Activated naive CD4-positive, alpha-beta T cell treated with anti-CD3 and anti-CD28 coated beads, Interleukin-2, amount 50 U/mL, for 72 hours (primary cell): Measurements from ENCODE around the gene SMAD3. TPM values are rescaled to one million over a fixed set of nuclear protein-coding genes. Genes with fewer than 3 reads are reported as not detected.
"Not testable (repeated sequence)": the region's sequence is repeated elsewhere in the genome, so short reads cannot be mapped to it uniquely, and the experiment has no call there.

Source experiments
- ATAC-seq, 2 donors: fragments of 150-1000 bp; cut with Tn5 transposase; 2 replicates each; pipeline ENCODE4 v1.10.0; 2021; ENCODE audit warnings: mild to moderate bottlenecking in 2 of 2, moderate library complexity in 2 of 2
- DNase-seq, 2 donors: peaks; one replicate each; pipeline ENCODE4 v3.0.0; 2021 to 2022; ENCODE audit warnings: low spot score in 2 of 2
- H3K27ac Mint-ChIP-seq, 2 donors: one replicate each; pipeline ENCODE4 v1.8.0; 2022; ENCODE audit warnings: mild to moderate bottlenecking in 2 of 2, mixed read lengths in 2 of 2
- H3K36me3 Mint-ChIP-seq, 2 donors: one replicate each; pipeline ENCODE4 v1.8.0; 2022; ENCODE audit warnings: mixed read lengths in 2 of 2
- H3K9me3 Mint-ChIP-seq, 2 donors: one replicate each; pipeline ENCODE4 v1.8.0; 2022; ENCODE audit warnings: mixed read lengths in 2 of 2
- total RNA-seq, 2 donors: library from RNA; stranded (reverse); gene quantifications; one replicate each; pipeline ENCODE4 v1.2.3, GENCODE V29; 2022

The SMAD3 gene
- total RNA-seq, 2 donors from 2014 or later, result 15.4 to 75.9 TPM

DNA sequence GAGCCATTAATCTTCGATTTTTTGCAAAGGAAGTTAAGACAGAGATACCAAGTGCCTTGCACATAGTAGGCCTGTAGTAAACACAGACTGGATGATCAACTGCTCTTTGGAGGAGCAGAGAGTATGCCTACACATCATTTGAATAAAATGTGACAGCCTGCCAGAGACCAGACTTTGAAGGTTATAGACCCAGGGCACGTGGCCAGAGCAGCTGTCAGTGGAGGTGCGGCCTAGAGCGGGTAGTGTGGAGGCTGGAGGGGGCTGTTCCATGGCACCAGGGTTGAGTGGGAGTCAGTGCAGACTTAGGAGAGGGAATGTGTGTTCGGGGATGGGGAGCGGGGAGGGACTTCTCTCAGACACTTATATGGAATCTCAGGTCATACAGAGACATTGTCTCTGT lies 80.8 kb downstream of the SMAD3 start:
- H3K36me3 Mint-ChIP-seq, result peaks cover 0 to 15% of the 10 kb centered on the region in 2 donors
- no peaks in the 10 kb centered on the region for H3K9me3 Mint-ChIP-seq
- DNase-seq (no peak), ATAC-seq (no peak)
- H3K27ac Mint-ChIP-seq, result peak overlapping the region; percentile 77 to 87

DNA sequence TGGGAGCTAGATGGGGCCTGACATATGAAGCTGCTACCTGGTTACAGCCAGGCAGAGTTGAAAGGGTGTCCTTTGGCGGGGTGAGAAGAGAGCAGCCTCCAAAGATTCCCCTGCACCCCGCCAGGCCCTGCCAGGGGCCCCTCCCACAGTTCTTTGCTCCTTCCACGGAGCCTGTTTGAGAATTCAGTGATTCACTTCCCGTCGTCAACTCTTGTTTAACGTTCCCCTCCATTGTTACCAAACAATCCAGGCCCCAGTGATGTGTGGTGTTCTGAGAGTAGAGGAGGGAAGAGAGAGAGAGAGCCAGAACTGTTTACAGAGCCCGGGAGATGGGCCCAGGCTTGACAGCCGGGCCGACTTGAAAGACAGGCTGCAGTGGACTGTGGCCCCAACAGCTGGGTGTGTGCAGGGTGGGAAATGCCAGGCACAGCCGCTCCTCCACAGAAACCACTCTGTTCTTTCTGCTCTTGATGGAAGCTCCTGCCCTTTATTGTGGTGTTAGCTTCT lies 81.5 kb downstream of the SMAD3 start:
- H3K9me3 Mint-ChIP-seq, result no peaks in the 10 kb centered on the region

DNA sequence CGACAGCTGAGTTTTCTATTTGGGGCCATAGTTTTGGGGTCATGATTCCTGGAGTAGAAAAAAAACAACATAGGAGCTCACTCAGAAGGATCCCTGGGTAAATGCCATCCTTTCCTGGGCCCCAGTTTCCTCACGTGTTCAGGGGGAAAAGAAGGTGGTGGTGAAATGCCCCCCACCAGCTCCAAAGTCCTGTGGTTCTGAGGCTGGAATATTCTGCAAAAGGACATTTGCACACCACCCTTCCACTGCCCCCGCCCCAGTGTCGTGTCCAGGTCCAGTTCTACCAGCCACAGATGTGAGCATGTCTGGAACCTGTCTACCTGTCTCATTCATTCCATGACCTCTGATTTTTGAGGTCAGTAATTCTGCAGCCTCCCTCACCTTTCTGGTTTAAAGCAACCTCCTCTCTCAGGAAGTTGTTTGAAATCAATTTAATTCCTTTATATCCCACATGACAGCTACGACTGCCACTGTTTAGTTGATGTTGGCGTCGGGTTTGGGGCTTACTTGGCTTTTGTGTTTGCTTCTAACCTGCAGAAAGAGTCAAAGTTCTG lies 82.1 kb downstream of the SMAD3 start:
- peaks cover 0 to 19% of the 10 kb centered on the region in 2 donors for H3K36me3 Mint-ChIP-seq
- no peaks in the 10 kb centered on the region for H3K9me3 Mint-ChIP-seq
- no peak for ATAC-seq
- H3K27ac Mint-ChIP-seq, result peak overlapping the region; percentile 77 to 87
- DNase-seq, result no peak

More for the DNA sequence above, 81.5 kb downstream of the SMAD3 start:
- DNase-seq, result peak in 1 of 2 donors; percentile 56
- peak; percentile 64 to 68 for ATAC-seq
- Mint-ChIP-seq H3K36me3 (peaks cover 0 to 15% of the 10 kb centered on the region in 2 donors), H3K27ac (peak overlapping the region; percentile 77 to 87)

DNA sequence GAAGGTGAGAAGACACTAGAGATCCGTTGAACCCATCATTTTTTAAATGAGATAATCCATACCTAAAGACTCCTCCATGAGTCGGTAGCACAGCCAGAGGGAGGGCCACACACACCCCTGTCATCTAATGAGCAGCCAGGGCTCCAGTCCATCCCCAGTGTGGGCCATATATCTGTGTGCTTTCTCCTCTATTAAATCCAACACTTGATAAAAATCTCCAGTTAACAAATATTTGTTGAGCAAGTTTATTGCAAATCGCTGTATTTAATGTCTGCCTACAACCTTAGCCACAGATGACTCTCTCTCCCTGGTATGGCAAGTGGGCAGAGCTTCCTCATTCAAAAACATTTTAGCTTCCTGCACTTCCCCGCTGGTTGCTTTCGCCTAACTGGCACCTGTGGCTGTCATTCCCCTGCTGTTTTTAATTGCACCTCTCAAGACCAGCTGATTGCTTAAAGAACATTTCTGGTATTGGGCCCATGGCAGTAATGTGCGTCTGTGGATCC lies 82.8 kb downstream of the SMAD3 start:
- Mint-ChIP-seq H3K36me3 (peaks cover 0 to 21% of the 10 kb centered on the region in 2 donors), H3K27ac (peak overlapping the region; percentile 56 to 87), H3K9me3 (no peaks in the 10 kb centered on the region)
- no peak for DNase-seq
- ATAC-seq, result no peak

DNA sequence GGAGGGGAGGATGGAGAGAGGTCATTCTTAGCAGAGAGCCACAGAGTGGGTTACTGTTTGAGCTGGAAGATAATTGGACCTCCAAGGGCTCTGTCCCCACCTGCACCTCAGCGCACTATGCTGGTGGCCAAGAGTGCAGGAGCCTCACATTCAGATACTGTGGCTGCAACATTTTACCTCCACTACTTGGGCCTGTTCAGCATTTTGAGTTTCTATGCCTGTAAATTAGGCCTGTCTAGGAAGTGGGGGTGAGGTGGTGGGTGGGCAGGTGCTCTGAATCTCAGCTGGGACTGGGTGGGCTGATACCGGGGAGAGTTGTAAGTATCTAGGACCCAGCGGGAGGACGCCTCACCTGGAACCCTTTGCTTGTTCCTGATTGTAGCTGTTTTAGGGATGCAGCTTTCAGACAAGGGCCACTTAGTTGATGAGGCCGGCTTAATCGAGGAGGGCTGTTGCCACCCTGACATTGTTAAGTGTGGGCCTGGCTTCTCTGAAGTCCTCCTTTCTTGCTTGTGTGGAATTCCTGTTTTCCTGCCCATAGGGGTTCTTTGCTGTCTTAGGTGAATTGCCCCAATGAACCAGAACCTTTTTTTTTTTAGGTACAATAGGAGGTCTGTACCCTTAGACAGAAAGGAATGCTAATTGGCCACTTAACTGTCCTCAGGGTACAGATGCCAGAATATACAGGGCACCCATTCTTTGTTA lies 83.8 kb downstream of the SMAD3 start:
- Mint-ChIP-seq H3K9me3 (no peaks in the 10 kb centered on the region), H3K36me3 (peaks cover 0 to 27% of the 10 kb centered on the region in 2 donors), H3K27ac (peak overlapping the region; percentile 79 to 87)
- DNase-seq, result no peak
- no peak for ATAC-seq

DNA sequence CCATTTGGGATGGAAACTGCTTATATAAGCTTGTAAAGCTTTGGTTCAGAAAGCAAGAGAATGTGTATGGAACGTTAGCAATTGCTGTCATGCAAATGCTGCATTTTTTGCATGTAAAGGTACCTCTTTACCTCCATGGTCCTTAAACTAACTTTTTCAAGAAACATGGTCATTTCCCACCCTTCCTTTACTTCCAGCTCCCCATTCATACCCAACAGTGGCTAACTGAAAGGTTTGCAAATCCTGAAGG lies 84.3 kb downstream of the SMAD3 start:
- Mint-ChIP-seq H3K36me3 (peaks cover 0 to 30% of the 10 kb centered on the region in 2 donors), H3K27ac (peak overlapping the region; percentile 87 to 89), H3K9me3 (no peaks in the 10 kb centered on the region)
- DNase-seq (no peak), ATAC-seq (no peak)

DNA sequence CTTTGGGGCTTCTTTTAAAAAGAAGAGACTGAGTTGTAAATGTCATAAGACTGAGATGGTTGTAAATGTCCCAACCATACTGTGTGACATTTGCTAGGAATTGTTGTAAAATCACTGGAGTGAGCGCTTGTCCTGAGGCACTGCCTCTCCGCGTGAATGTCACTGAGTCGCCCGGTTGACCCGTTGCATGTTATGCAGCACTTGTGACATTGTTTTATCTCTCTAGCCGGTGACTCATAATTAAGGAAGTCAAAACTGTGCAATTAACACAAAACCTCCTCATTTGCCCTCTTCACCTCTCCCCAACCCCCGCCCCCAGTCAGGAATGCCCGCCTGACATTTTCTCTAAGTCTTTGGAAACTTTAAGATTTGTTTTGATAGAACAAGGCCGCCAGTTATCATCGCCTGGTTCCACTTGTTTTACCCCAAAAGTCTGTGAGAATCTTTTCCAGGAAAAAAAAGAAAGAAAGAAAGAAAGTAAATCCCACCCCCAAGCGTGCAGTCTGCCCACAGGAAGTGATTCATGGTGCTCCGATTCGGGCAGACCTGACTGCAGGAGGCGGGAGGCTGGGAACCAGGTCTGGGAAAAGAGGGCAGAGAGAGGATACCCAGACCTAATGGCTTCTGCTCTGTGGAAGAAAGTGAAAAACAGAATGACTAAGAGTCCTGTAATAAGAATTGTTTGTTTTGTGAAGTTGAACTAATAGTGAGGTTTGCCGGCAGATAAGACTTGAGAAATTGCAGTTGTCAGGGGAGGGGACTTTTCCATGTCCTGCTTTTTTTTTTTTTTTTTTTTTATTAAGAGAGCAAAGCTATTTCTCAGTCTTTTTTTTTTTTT lies 84.8 kb downstream of the SMAD3 start:
- H3K9me3 Mint-ChIP-seq, result no peaks in the 10 kb centered on the region
- peak overlapping the region; percentile 87 to 89 for H3K27ac Mint-ChIP-seq
- DNase-seq (peak in 1 of 2 donors; percentile 71), ATAC-seq (peak; percentile 72 to 75)
- H3K36me3 Mint-ChIP-seq, result peaks cover 0 to 35% of the 10 kb centered on the region in 2 donors

DNA sequence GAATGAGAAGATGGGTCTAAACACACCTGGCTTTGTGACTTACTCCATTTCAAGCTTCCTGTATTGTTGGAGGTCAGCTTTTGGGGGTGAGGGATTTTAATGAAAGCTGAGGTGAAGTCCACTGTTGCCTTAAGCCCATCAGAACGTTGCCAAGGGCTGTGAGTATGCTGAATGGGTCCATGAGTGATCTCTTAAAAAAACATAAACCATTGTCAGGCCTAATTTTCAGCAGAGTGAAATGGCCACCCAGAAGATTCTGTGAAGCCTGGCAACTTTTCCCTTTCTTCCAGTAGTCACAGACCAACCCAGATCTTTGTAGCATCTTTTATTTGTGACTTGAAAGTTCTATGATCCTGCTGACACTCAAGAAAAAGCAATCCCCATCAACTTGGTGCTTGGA lies 87.0 kb downstream of the SMAD3 start:
- Mint-ChIP-seq H3K9me3 (peaks cover 0 to 4% of the 10 kb centered on the region in 2 donors), H3K27ac (peak overlapping the region in 1 of 2 donors; percentile 32), H3K36me3 (peaks cover 3 to 49% of the 10 kb centered on the region in 2 donors)
- ATAC-seq, result no peak
- no peak for DNase-seq

DNA sequence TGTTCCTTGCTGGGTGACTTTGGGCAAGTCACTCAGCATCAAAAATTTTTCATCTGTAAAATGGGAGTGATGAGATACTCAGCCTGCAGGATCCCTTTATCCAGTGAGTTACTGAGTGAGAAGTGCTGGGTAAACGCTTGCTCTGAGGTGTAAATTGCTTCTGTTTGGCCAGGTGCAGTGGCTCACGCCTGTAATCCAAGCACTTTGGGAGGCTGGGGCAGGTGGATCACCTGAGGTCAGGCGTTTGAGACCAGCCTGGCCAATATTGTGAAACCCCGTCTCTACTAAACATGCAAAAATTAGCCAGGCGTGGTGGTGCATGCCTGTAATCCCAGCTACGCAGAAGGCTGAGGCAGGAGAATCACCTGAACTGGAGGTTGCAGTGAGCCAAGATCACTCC lies 87.6 kb downstream of the SMAD3 start:
- peaks cover 6 to 49% of the 10 kb centered on the region in 2 donors for H3K36me3 Mint-ChIP-seq
- H3K9me3 Mint-ChIP-seq, DNase-seq, ATAC-seq: not testable (repeated sequence)
- H3K27ac Mint-ChIP-seq, result peak overlapping the region in 1 of 2 donors; percentile 32

DNA sequence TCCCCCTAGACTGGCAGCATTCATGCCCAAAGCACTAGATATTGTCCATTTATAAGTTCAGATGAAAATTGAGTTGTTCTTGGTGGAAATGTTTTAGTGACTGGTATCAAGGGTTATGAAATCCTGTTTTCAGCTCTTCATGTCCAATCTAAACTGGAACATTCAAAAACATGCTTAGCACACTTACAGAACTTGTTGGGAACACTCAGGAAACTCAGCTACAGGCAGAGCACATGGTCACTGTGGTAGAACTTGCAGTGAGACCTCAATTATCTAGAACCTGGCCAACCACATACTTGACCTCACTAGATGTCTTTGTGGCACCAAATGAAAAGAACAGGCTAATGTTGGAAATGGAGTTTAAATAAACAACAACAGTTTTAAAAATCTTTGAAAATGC lies 88.8 kb downstream of the SMAD3 start:
- DNase-seq (no peak), ATAC-seq (no peak)
- Mint-ChIP-seq H3K9me3 (peaks cover 0 to 4% of the 10 kb centered on the region in 2 donors), H3K36me3 (peaks cover 6 to 43% of the 10 kb centered on the region in 2 donors), H3K27ac (peak overlapping the region in 1 of 2 donors; percentile 81)

DNA sequence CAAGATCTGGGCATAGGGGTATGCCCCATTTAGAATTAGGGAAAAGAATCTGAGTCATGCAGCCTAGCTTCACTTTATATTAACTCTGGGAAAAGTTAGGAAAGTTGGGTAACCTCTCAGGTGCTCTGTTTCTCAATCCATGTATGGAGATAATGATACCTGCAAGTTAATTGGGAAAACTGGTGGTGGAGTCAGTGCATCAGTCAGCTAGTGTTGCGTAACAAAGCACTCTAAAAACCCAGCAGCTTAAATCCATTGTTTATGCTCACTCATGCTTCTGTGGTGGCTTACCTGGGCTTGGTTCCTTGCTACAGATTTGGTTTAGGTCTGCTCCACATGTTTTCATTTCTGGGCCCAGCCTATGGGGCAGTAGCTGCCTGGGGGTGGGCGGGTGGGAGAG lies 91.0 kb downstream of the SMAD3 start:
- Mint-ChIP-seq H3K27ac (peak overlapping the region in 1 of 2 donors; percentile 54), H3K36me3 (peaks cover 6 to 43% of the 10 kb centered on the region in 2 donors), H3K9me3 (peaks cover 0 to 4% of the 10 kb centered on the region in 2 donors)
- DNase-seq (no peak), ATAC-seq (no peak)

DNA sequence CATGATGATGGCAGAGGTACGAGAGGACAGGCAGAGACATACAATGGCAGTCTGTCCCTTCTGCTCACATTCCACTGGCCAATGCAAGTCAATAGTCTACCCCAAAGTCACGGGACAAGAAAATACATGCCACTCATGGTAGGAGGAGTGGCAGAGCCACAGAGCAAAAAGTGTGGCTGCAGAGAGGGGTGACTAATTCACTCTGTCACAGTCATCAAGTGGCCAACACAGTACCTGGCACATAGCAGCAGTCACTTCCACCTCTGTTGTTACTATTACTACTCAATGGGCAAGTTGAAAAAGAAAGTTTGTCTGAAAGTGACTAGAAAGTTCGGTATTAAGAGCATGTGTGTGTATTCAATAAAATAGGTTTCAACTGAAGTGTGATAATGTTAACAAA lies 91.4 kb downstream of the SMAD3 start:
- peak overlapping the region in 1 of 2 donors; percentile 54 for H3K27ac Mint-ChIP-seq
- DNase-seq, result no peak

DNA sequence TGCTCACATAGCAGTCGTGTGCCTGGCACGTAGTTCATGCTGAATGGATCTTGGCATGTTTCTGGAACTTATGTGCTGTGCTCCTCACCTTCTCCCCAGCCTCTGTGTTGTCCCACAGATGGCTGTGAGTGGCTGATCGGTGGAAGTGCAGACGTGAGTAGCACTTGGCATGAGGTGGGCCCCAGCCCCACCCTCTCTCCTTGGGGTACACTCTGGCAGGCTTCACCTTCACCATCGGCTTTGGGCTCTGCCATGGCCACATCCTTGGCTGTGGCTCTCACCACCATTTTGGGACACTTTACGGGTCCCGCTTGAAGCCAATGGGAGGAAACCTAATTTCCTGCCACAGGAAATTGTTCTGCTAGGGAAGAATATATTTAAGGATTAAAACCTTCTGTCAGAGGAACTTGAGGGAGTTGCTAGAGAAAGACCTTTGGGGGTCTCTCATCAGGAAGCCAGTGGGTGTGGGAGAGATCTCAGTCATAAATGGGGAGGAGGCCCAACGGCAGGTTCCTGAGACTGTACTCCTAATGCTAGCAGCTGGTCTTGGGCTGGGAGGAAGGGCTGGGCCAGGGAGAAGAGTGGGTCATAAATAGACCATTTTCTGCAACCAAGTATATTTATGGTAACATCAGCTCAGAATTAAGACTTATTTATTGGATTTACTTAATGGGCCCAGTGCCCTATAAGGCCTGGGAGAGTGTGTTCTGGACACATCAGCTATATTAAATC lies 92.3 kb downstream of the SMAD3 start:
- no peak for DNase-seq
- ATAC-seq, result no peak
- peak overlapping the region; percentile 54 to 60 for H3K27ac Mint-ChIP-seq
- peaks cover 0 to 4% of the 10 kb centered on the region in 2 donors for H3K9me3 Mint-ChIP-seq
- peaks cover 6 to 38% of the 10 kb centered on the region in 2 donors for H3K36me3 Mint-ChIP-seq

More for the DNA sequence above, 91.4 kb downstream of the SMAD3 start:
- peaks cover 6 to 43% of the 10 kb centered on the region in 2 donors for H3K36me3 Mint-ChIP-seq
- peak; percentile 46 to 100 for ATAC-seq
- H3K9me3 Mint-ChIP-seq, result peaks cover 0 to 4% of the 10 kb centered on the region in 2 donors

DNA sequence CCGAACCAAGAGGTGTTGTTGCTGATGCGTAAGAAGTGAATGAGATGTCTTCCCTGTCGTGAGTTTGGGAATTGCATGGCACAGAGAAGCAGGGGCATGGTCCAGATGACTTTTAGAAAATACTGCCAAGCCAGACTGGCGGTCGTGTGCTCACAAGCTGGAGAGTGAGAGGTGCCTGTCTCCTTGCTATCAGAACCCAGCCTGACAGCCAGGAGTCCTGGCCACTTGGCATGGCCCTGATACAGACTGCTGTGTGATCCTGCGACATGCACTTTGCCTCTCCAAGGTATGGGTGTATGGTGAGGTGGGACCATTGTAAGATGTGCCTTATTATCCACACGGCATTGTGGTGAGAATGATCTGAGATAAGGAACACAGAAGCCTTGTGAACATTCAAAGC lies 93.0 kb downstream of the SMAD3 start:
- DNase-seq (no peak), ATAC-seq (no peak)
- peaks cover 6 to 38% of the 10 kb centered on the region in 2 donors for H3K36me3 Mint-ChIP-seq
- peaks cover 0 to 4% of the 10 kb centered on the region in 2 donors for H3K9me3 Mint-ChIP-seq
- peak overlapping the region in 1 of 2 donors; percentile 45 for H3K27ac Mint-ChIP-seq

DNA sequence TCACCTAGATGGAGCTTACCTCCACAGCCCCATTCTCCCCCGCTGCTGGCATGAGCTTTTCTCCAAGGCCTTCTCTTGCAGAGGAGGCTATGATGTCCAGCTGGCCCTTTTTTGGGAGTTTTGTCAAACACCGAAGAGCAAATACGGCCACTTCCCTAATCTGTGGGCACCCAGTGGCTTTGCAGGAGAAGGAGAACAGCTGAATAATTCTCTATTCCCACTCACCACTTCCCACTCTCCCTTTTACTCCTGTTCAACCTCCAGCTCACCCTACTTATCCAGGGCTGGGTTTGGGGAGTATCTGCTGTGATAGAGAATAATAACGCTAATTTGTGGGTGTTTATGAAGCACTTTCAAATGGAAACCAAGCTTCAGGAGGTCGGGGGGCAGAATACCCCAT lies 96.0 kb downstream of the SMAD3 start:
- DNase-seq (no peak), ATAC-seq (no peak)
- Mint-ChIP-seq H3K36me3 (peaks cover 6 to 17% of the 10 kb centered on the region in 2 donors), H3K9me3 (no peaks in the 10 kb centered on the region), H3K27ac (no peak overlapping the region)

DNA sequence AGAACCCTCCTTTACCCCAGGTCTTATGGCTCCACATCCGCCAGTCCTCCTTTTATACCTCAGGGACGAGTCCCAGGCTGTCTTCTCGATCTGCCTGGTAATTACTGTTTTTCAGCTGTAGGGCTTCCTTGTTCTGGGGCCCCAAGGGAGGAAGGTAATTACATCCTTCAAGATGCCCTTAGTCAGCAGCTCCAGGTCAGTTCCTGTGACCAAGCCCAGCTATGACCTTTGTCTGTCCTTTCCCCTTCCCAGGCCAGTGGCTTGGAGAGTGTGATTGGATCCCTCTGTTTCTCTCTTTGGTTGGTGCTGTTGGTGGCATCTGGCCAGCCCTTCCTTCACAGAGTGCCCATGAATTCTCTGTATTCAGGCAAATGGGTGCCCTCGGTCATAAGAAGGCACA lies 96.5 kb downstream of the SMAD3 start:
- no peak for DNase-seq
- ATAC-seq, result no peak
- H3K9me3 Mint-ChIP-seq, result no peaks in the 10 kb centered on the region
- H3K27ac Mint-ChIP-seq, result no peak overlapping the region
- peaks cover 6 to 16% of the 10 kb centered on the region in 2 donors for H3K36me3 Mint-ChIP-seq
